Colonic mucosa (tissue), 4 donors: ENCODE measurements around the gene PEPD. TPM values are rescaled to one million over a fixed set of nuclear protein-coding genes. Genes with fewer than 3 reads are reported as not detected.

ENCODE experiments used
- DNase-seq: peaks from one replicate; pipeline ENCODE4 v3.0.0-alpha.2; 2020
- H3K27ac ChIP-seq: fragments of 200-600 bp; one replicate; pipeline ENCODE4 v1.8.0; 2021
- H3K27me3 ChIP-seq: fragments of 200-600 bp; one replicate; pipeline ENCODE4 v1.8.0; 2021
- H3K36me3 ChIP-seq: fragments of 200-600 bp; one replicate; pipeline ENCODE4 v1.8.0; 2021
- H3K4me1 ChIP-seq: fragments of 200-600 bp; one replicate; pipeline ENCODE4 v1.8.0; 2021; ENCODE audit warnings: mild to moderate bottlenecking
- H3K4me3 ChIP-seq: fragments of 200-600 bp; one replicate; pipeline ENCODE4 v1.8.0; 2021
- H3K9ac ChIP-seq, 2 donors: one replicate each; pipeline ENCODE4 v1.7.0; 2013; ENCODE audit warnings: control low read depth in 2 of 2, low read depth in 2 of 2, low read length in 2 of 2
- H3K9me3 ChIP-seq: fragments of 200-600 bp; one replicate; pipeline ENCODE4 v1.8.0; 2021
- intact Hi-C: fragments of 100-400 bp; cut with DNase I; formaldehyde crosslinking; loops from one replicate; pipeline ENCODE4 v1.14.1; 2022
- total RNA-seq, 2 donors: library from RNA; stranded (reverse); fragmentation: NEBNext Ultra II Directional in 1 of 2; extraction: Animal tissue kit (Norgen Biotek cat#: 25700) in 1 of 2; gene quantifications; one replicate each; pipeline ENCODE4 v1.2.1, GENCODE V29; 2021
- TF ChIP-seq, protein P1 (sequence below): fragments of 200-600 bp; IDR thresholded peaks from one replicate; pipeline ENCODE4 v1.8.0; 2022; ENCODE audit warnings: antibody characterized with exemption, mild to moderate bottlenecking
- donor health status: healthy.
- donor health status: DM: no; HTN: no; CAD: no.
- donor health status: DM: no; HTN: no; CAD: no.

Gene PEPD
- total RNA-seq, 2 donors from 2014 or later: 47.9 to 71.4 TPM

DNA sequence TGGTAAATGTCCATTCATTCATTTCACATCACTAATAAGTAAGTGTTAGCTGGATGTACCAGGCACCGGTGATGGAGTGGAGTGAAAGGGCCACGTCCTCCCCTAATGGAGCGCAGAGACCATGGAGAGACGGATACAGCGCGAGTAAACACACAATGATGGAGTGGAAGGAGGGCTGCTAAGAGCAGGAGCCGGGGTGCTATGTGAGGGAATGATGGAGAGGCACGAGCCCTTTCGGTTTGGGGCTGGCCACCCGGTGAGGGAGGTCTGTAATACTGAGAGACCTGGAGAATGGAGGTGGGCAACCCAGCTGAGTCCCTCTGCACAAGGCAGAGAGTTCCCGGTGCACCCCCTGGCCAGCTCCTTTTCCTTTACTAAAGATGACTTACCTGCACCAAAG, 53.7 kb downstream of the PEPD start:
- no peak overlapping the region for H3K4me3 ChIP-seq
- no peak overlapping the region for H3K27ac ChIP-seq
- no peaks in the 10 kb centered on the region for H3K4me1 ChIP-seq
- intact Hi-C loops: no loop called here
- TF ChIP-seq, protein P1, sequence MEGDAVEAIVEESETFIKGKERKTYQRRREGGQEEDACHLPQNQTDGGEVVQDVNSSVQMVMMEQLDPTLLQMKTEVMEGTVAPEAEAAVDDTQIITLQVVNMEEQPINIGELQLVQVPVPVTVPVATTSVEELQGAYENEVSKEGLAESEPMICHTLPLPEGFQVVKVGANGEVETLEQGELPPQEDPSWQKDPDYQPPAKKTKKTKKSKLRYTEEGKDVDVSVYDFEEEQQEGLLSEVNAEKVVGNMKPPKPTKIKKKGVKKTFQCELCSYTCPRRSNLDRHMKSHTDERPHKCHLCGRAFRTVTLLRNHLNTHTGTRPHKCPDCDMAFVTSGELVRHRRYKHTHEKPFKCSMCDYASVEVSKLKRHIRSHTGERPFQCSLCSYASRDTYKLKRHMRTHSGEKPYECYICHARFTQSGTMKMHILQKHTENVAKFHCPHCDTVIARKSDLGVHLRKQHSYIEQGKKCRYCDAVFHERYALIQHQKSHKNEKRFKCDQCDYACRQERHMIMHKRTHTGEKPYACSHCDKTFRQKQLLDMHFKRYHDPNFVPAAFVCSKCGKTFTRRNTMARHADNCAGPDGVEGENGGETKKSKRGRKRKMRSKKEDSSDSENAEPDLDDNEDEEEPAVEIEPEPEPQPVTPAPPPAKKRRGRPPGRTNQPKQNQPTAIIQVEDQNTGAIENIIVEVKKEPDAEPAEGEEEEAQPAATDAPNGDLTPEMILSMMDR: no peak
- no peak overlapping the region for H3K9ac ChIP-seq
- H3K9me3 ChIP-seq: no peaks in the 10 kb centered on the region
- DNase-seq: no peak
- H3K36me3 ChIP-seq: no peaks in the 10 kb centered on the region
- H3K27me3 ChIP-seq: no peaks in the 10 kb centered on the region

- TF ChIP-seq, protein P1: no peak
- no peak for DNase-seq
- no peaks in the 10 kb centered on the region for H3K27me3 ChIP-seq
- no peak overlapping the region for H3K9ac ChIP-seq
- H3K4me3 ChIP-seq: no peak overlapping the region
- H3K36me3 ChIP-seq: no peaks in the 10 kb centered on the region
- no peaks in the 10 kb centered on the region for H3K9me3 ChIP-seq
- intact Hi-C loops: no loop called here
- no peak overlapping the region for H3K27ac ChIP-seq
- H3K4me1 ChIP-seq: no peaks in the 10 kb centered on the region
Observed at GRCh38 chr19:33465834-33466233, 55.8 kb downstream of the PEPD start.

- intact Hi-C loops: no loop called here
- no peaks in the 10 kb centered on the region for H3K36me3 ChIP-seq
- H3K9me3 ChIP-seq: no peaks in the 10 kb centered on the region
- H3K27me3 ChIP-seq: no peaks in the 10 kb centered on the region
- no peak overlapping the region for H3K9ac ChIP-seq
- no peak overlapping the region for H3K4me3 ChIP-seq
- H3K4me1 ChIP-seq: no peaks in the 10 kb centered on the region
- TF ChIP-seq, protein P1: no peak
- no peak for DNase-seq
- no peak overlapping the region for H3K27ac ChIP-seq
Observed at GRCh38 chr19:33465371-33465770, 56.2 kb downstream of the PEPD start.

DNA sequence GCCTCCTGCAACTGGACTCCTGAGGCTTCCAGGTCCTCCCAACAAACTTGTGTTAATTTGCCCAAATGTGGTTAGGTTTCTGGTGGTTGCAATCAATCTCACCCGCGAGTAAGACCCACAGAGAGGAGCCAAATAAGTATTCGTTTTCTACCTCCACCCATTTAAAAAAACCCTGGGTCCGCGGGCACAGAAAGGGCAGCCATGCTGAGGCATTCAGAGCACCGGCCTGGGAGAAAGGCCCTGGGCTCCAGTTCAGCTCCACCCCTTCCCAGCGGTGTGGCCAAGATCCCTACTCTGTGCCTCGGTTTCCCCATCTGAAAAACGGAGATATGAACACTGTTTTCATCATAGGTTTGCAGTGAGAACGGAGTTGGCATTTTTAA, 56.9 kb downstream of the PEPD start:
- no peak for DNase-seq
- Histone ChIP-seq H3K4me1 (no peaks in the 10 kb centered on the region), H3K9me3 (no peaks in the 10 kb centered on the region), H3K27ac (no peak overlapping the region), H3K9ac (no peak overlapping the region), H3K4me3 (no peak overlapping the region), H3K27me3 (no peaks in the 10 kb centered on the region), H3K36me3 (no peaks in the 10 kb centered on the region)
- TF ChIP-seq, protein P1: no peak
- intact Hi-C loops: no loop called here

DNA sequence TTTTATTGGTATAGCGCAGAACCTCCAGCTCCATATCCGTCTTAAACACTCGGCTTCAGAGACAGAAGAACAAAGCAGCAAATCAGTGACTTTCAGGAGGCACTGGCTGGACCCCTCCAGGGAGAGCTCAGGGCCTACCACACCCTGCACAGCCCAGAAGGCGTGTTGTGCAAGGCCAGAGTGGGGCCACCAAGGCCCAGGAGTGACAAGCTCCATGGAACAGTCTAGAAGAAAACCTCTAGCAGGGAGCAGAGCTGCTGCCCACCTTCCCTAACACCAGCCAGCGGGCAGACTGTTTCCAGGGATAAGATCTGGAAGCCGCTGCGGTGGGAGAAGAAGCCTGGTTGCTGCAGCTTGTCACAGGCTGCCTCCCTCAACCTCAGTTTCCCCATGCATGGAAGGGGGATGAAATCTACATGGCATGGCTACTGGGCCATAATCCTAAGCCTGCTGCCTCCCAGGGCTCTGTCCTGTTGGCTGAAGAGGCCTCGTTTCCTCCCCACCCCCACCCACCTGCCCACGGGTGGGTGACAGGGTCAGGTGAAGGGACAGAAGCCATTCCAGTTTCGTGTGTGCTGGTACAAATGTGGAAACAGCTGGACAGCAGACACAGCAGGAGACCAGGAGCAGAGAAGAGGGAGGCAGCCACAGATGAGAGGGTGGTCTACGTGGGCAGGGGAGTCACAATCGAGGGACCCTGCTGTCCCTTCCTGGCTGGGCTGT, 57.4 kb downstream of the PEPD start:
- H3K27ac ChIP-seq: no peak overlapping the region
- no peak overlapping the region for H3K4me3 ChIP-seq
- no peaks in the 10 kb centered on the region for H3K27me3 ChIP-seq
- TF ChIP-seq, protein P1: no peak
- H3K4me1 ChIP-seq: no peaks in the 10 kb centered on the region
- H3K9ac ChIP-seq: no peak overlapping the region
- no peak for DNase-seq
- no peaks in the 10 kb centered on the region for H3K9me3 ChIP-seq
- no peaks in the 10 kb centered on the region for H3K36me3 ChIP-seq
- intact Hi-C loops: no loop called here
